HG03469 (cell line): ENCODE data around the gene MVP.
A peak's percentile ranks its signal among the peaks of the same experiment; 100 is the strongest.
"Not testable (repeated sequence)": the region's sequence is repeated elsewhere in the genome, so short reads cannot be mapped to it uniquely, and the experiment has no call there.

Experiments used
- ATAC-seq: cut with Tn5 transposase; IDR thresholded peaks from one replicate; pipeline ENCODE4 v1.9.1; 2021; ENCODE audit warnings: mild to moderate bottlenecking, moderate library complexity, moderate number of reproducible peaks; ENCODE audit not compliant: unreplicated experiment

Gene MVP

GRCh38 chr16:29820271-29820701, at the start of gene MVP:
Gene MVP, plus strand, starts transcription at chr16:29820462. Its CDS starts 10,088 bp downstream, at chr16:29830550.
- ATAC-seq = no peak

- not testable (repeated sequence) for ATAC-seq
These were observed 47.9 kb upstream of the MVP start for GRCh38 chr16:29772330-29772729.

GRCh38 chr16:29774730-29775129, 45.5 kb upstream of the MVP start:
- ATAC-seq = no peak

- no peak for ATAC-seq
These were observed 44.4 kb upstream of the MVP start for GRCh38 chr16:29775742-29776408.

- ATAC-seq = no peak
These were observed 42.5 kb upstream of the MVP start, which contains the start of gene ZG16 for GRCh38 chr16:29777576-29778350. Gene ZG16, plus strand, starts transcription at chr16:29778256. Its CDS starts 1,011 bp downstream, at chr16:29779267.

- ATAC-seq = no peak
These were observed 40.8 kb upstream of the MVP start for GRCh38 chr16:29779474-29779873.

- ATAC-seq = not testable (repeated sequence)
These were observed 36.9 kb upstream of the MVP start for GRCh38 chr16:29783094-29783953.

- ATAC-seq = no peak
These were observed 36.1 kb upstream of the MVP start for GRCh38 chr16:29784157-29784556.

GRCh38 chr16:29784901-29785500, 35.3 kb upstream of the MVP start:
- no peak for ATAC-seq

- ATAC-seq = not testable (repeated sequence)
These were observed 33.1 kb upstream of the MVP start for GRCh38 chr16:29787155-29787554.

- ATAC-seq = no peak
These were observed 30.5 kb upstream of the MVP start for GRCh38 chr16:29789775-29790182.

- peak; percentile 75 for ATAC-seq
These were observed 29.9 kb upstream of the MVP start, which contains the start of gene KIF22 for GRCh38 chr16:29790183-29790948. Gene KIF22, plus strand, starts transcription at chr16:29790751. Its CDS starts 9 bp downstream, at chr16:29790760.

- no peak for ATAC-seq
These were observed 29.1 kb upstream of the MVP start for GRCh38 chr16:29790949-29791844.

- ATAC-seq = no peak
These were observed 28.1 kb upstream of the MVP start for GRCh38 chr16:29791845-29792807.

- ATAC-seq = not testable (repeated sequence)
These were observed 27.1 kb upstream of the MVP start for GRCh38 chr16:29793153-29793552.

- no peak for ATAC-seq
These were observed 26.0 kb upstream of the MVP start for GRCh38 chr16:29794231-29794710.

- no peak for ATAC-seq
These were observed 17.8 kb upstream of the MVP start for GRCh38 chr16:29802416-29802935.
